GM12864 (cell line): ENCODE results near the gene CRAMP1.

Experiments used
- DNase-seq: peaks from one replicate; pipeline ENCODE4 v3.0.0-alpha.2; 2011; ENCODE audit warnings: low read depth
- H3K4me3 ChIP-seq: 2 replicates; pipeline ENCODE4 v1.5.1; 2011; ENCODE audit warnings: mild to moderate bottlenecking, low read depth, low read length, control low read depth
- TF ChIP-seq, protein P1 (sequence below): IDR thresholded peaks from 2 replicates; pipeline ENCODE4 v1.5.1; 2011; ENCODE audit warnings: low read depth, mild to moderate bottlenecking, moderate library complexity, low read length, control low read depth, inconsistent platforms; ENCODE audit errors: missing control alignments

CRAMP1 gene

DNA sequence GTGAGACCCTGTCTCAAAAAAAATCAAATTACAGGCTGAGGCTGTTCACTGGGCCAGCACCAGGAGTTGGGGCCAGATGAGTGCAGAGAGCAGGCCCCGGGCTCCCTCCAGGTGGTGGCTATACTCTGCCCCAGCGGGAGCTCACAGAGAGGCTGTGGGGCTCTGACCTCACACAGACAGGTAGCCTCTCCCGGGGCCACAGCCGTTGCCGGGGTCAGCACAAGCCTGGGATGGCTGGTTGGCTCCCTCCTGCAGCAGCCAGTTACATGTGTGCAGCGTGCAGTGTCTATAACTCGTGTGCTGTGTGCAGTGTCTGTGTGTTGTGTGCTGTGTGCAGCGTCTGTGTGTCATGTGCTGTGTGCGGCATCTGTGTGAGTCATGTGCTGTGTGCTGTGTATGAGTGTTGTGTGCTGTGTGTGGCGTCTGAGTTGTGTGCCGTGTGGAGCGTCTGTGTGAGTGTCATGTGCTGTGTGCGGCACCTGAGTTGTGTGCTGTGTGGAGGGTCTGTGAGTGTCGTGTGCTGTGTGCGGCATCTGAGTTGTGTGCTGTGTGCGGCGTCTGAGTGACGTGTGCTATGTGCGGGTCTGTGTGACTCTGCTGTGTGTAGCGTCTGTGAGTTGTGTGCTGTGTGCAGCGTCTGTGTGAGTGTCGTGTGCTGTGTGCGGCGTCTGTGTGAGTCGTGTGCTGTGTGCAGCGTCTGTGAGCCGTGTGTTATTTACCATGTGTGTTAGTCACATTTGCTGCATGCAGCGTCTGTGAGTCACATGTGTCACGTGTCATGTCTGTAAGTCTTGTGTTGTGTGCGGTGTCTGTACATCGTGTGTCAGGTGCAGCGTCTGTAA is 114.7 kb downstream of the CRAMP1 start:
- TF ChIP-seq, protein P1, sequence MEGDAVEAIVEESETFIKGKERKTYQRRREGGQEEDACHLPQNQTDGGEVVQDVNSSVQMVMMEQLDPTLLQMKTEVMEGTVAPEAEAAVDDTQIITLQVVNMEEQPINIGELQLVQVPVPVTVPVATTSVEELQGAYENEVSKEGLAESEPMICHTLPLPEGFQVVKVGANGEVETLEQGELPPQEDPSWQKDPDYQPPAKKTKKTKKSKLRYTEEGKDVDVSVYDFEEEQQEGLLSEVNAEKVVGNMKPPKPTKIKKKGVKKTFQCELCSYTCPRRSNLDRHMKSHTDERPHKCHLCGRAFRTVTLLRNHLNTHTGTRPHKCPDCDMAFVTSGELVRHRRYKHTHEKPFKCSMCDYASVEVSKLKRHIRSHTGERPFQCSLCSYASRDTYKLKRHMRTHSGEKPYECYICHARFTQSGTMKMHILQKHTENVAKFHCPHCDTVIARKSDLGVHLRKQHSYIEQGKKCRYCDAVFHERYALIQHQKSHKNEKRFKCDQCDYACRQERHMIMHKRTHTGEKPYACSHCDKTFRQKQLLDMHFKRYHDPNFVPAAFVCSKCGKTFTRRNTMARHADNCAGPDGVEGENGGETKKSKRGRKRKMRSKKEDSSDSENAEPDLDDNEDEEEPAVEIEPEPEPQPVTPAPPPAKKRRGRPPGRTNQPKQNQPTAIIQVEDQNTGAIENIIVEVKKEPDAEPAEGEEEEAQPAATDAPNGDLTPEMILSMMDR: no peak
- no peak overlapping the region for H3K4me3 ChIP-seq
- no peak for DNase-seq
